ENCODE results near the gene RNF10. TPM values are rescaled to one million over a fixed set of nuclear protein-coding genes. Genes with fewer than 3 reads are reported as not detected.

RNF10 gene
- total and polyA plus RNA-seq, 3 donors from 2014 or later: 307 to 370 (median 340) TPM

- no peak for TF ChIP-seq POLR2A (IDR thresholded peaks at IDR 0.05)
- TF ChIP-seq, protein P1, sequence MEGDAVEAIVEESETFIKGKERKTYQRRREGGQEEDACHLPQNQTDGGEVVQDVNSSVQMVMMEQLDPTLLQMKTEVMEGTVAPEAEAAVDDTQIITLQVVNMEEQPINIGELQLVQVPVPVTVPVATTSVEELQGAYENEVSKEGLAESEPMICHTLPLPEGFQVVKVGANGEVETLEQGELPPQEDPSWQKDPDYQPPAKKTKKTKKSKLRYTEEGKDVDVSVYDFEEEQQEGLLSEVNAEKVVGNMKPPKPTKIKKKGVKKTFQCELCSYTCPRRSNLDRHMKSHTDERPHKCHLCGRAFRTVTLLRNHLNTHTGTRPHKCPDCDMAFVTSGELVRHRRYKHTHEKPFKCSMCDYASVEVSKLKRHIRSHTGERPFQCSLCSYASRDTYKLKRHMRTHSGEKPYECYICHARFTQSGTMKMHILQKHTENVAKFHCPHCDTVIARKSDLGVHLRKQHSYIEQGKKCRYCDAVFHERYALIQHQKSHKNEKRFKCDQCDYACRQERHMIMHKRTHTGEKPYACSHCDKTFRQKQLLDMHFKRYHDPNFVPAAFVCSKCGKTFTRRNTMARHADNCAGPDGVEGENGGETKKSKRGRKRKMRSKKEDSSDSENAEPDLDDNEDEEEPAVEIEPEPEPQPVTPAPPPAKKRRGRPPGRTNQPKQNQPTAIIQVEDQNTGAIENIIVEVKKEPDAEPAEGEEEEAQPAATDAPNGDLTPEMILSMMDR (IDR thresholded peaks at IDR 0.05): no peak
- 40 to 50% methylated on average over 8 of the region's 8 CpGs for WGBS, 2 donors
- H3K27ac ChIP-seq: no peak overlapping the region
Measured at GRCh38 chr12:120618954-120619615, 84.9 kb downstream of the RNF10 start.

DNA sequence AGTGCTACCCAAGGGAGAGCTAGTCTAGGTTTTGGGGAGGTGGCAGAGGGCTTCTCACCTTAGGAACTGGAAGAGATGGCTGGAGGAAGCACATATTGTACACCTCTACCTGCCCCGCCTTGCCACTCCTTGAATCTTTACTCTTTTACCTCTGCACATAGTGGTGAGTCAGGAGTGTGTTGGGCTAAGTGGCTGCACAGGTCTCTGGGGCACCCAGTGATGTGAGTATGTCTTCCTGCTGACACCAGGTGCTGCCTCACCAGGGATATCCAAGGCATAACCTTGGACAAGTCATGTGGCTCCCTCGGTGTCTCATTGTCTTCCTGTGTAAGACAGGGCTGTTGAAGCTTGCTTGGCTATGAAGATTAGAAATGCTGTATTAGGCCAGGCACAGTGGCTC is 86.5 kb downstream of the RNF10 start:
- DNase-seq: no peak
- Histone ChIP-seq H3K4me1 (no peaks in the 10 kb centered on the region), H3K27me3 (no peaks in the 10 kb centered on the region), H3K36me3 (ENCODE audit: low read depth, missing control alignments) (no peaks in the 10 kb centered on the region), H3K27ac (no peak overlapping the region), H3K9me3 (no peaks in the 10 kb centered on the region), H3K4me3 (no peak overlapping the region)
- intact Hi-C loops (cut with DNase I; ENCODE audit: low total_unique reads): no loop called here
- TF ChIP-seq, protein P1 (IDR thresholded peaks at IDR 0.05): no peak
- TF ChIP-seq POLR2A (IDR thresholded peaks at IDR 0.05): no peak
- 82 to 95% methylated on average over 2 of the region's 2 CpGs for WGBS, 2 donors

More at GRCh38 chr12:120618954-120619615, 84.9 kb downstream of the RNF10 start:
- intact Hi-C loops (cut with DNase I; ENCODE audit: low total_unique reads): no loop called here
- no peak for DNase-seq
- Histone ChIP-seq H3K27me3 (no peaks in the 10 kb centered on the region), H3K4me3 (no peak overlapping the region), H3K36me3 (ENCODE audit: low read depth, missing control alignments) (no peaks in the 10 kb centered on the region), H3K4me1 (no peaks in the 10 kb centered on the region), H3K9me3 (no peaks in the 10 kb centered on the region)

DNA sequence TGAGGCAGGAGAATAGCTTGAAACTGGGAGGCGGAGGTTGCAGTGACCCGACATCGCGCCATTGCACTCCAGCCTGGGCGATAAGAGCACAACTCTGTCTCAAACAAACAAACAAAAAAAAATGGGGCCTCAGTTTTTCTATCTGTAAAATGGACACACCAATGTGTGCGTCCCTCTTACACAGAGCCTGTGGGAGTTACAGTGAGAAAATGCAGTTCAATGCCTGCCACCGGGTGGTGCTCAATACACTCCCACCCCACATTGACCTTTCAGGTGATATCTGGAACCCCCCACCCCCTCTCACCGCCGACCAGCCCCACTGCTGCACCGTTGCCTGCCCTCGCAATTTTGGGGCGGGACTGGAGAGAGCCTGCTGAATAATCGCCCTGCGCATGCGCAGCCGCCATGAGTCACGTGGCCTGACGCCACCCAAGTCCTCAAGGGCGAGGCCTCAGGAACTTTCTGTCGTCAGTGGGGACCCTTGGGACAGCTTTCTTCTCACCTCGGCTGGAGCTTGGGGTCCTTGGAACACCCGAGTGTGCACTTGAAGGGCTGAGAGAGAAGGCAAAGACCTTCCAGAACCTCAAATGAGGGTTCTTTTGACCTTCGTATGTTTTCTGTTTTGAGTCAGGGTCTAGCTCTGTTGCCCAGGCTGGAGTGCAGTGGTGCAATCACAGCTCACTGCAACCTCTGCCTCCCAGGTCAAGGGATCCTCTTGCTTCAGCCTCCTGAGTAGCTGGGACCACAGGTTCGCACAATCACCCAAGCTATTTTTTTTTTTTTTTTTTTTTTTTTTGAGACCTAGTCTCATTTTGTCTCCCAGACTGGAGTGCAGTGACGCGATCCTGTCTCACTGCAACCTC is 91.6 kb downstream of the RNF10 start:
- DNase-seq: peak; percentile 65
- no peaks in the 10 kb centered on the region for H3K9me3 ChIP-seq
- 61 to 65% methylated on average over 26 of the region's 26 CpGs for WGBS, 2 donors
- intact Hi-C loops (cut with DNase I; ENCODE audit: low total_unique reads): no loop called here
- peak overlapping the region; percentile 15 to 32 for H3K4me3 ChIP-seq
- no peaks in the 10 kb centered on the region for H3K27me3 ChIP-seq
- no peak overlapping the region for H3K27ac ChIP-seq
- no peaks in the 10 kb centered on the region for H3K4me1 ChIP-seq
- TF ChIP-seq, protein P1 (IDR thresholded peaks at IDR 0.05): no peak
- TF ChIP-seq POLR2A (IDR thresholded peaks at IDR 0.05): no peak
- H3K36me3 ChIP-seq (ENCODE audit: low read depth, missing control alignments): no peaks in the 10 kb centered on the region

Small RNA genes within 50 kb of the gene (small RNA-seq; reads per million reads assigned to genes)
- gene RF00019: 0 reads per million in 2 donors

Other genes starting within 250 kb of the RNF10 start
- gene RNU4-2, start 242.5 kb upstream of the RNF10 start, total RNA-seq: under 1 TPM; under 0.01 TPM
- gene RNU4-2, start 242.5 kb upstream of the RNF10 start, polyA plus RNA-seq (ENCODE audit: insufficient read depth, low read depth, low replicate concordance): not detected
- under 1 TPM; under 0.01 TPM for gene RNU4-1, start 241.1 kb upstream of the RNF10 start, total RNA-seq
- not detected for gene RNU4-1, start 241.1 kb upstream of the RNF10 start, polyA plus RNA-seq (ENCODE audit: insufficient read depth, low read depth, low replicate concordance)
- 1 to 10 TPM; 3.3 to 5.0 TPM for gene SIRT4, start 232.0 kb upstream of the RNF10 start, total RNA-seq
- gene SIRT4, start 232.0 kb upstream of the RNF10 start, polyA plus RNA-seq (ENCODE audit: insufficient read depth, low read depth, low replicate concordance): 10.0 TPM
- under 1 TPM in 1 of 2 donors, not detected in 1; 0.94 TPM for gene PLA2G1B, start 206.6 kb upstream of the RNF10 start, total RNA-seq
- gene PLA2G1B, start 206.6 kb upstream of the RNF10 start, polyA plus RNA-seq (ENCODE audit: insufficient read depth, low read depth, low replicate concordance): 3.6 TPM
- gene MSI1, start 165.2 kb upstream of the RNF10 start, total RNA-seq: 10 to 100 TPM in 1 of 2 donors, 1 to 10 TPM in 1; 7.4 to 14.8 TPM
- gene MSI1, start 165.2 kb upstream of the RNF10 start, polyA plus RNA-seq (ENCODE audit: insufficient read depth, low read depth, low replicate concordance): 25.1 TPM
- gene COX6A1, start 96.2 kb upstream of the RNF10 start, total RNA-seq: 100 to 1,000 TPM; 549 to 563 TPM
- gene COX6A1, start 96.2 kb upstream of the RNF10 start, polyA plus RNA-seq (ENCODE audit: insufficient read depth, low read depth, low replicate concordance): 485 TPM
- 10 to 100 TPM; 13.9 to 15.7 TPM for gene TRIAP1, start 88.0 kb upstream of the RNF10 start, total RNA-seq
- 20.0 TPM for gene TRIAP1, start 88.0 kb upstream of the RNF10 start, polyA plus RNA-seq (ENCODE audit: insufficient read depth, low read depth, low replicate concordance)
- 10 to 100 TPM; 17.5 to 20.9 TPM for gene GATC, start 87.9 kb upstream of the RNF10 start, total RNA-seq
- 10.8 TPM for gene GATC, start 87.9 kb upstream of the RNF10 start, polyA plus RNA-seq (ENCODE audit: insufficient read depth, low read depth, low replicate concordance)
- 100 to 1,000 TPM; 199 to 238 TPM for gene SRSF9, start 64.6 kb upstream of the RNF10 start, total RNA-seq
- gene SRSF9, start 64.6 kb upstream of the RNF10 start, polyA plus RNA-seq (ENCODE audit: insufficient read depth, low read depth, low replicate concordance): 202 TPM
- 100 to 1,000 TPM; 404 to 461 TPM for gene DYNLL1, start 38.2 kb upstream of the RNF10 start, total RNA-seq
- gene DYNLL1, start 38.2 kb upstream of the RNF10 start, polyA plus RNA-seq (ENCODE audit: insufficient read depth, low read depth, low replicate concordance): 725 TPM
- gene COQ5, start 5.2 kb upstream of the RNF10 start, total RNA-seq: 10 to 100 TPM; 31.3 to 37.4 TPM
- gene COQ5, start 5.2 kb upstream of the RNF10 start, polyA plus RNA-seq (ENCODE audit: insufficient read depth, low read depth, low replicate concordance): 51.0 TPM
- 10 to 100 TPM; 36.7 to 37.8 TPM for gene POP5, start 47.0 kb downstream of the RNF10 start, total RNA-seq
- 28.1 TPM for gene POP5, start 47.0 kb downstream of the RNF10 start, polyA plus RNA-seq (ENCODE audit: insufficient read depth, low read depth, low replicate concordance)
- gene CABP1, start 106.3 kb downstream of the RNF10 start, total RNA-seq: 1 to 10 TPM; 2.4 to 3.9 TPM
- 1.8 TPM for gene CABP1, start 106.3 kb downstream of the RNF10 start, polyA plus RNA-seq (ENCODE audit: insufficient read depth, low read depth, low replicate concordance)
- 100 to 1,000 TPM in 1 of 2 donors, 10 to 100 TPM in 1; 93.2 to 104 TPM for gene MLEC, start 152.8 kb downstream of the RNF10 start, total RNA-seq
- gene MLEC, start 152.8 kb downstream of the RNF10 start, polyA plus RNA-seq (ENCODE audit: insufficient read depth, low read depth, low replicate concordance): 130 TPM
- gene UNC119B, start 176.1 kb downstream of the RNF10 start, total RNA-seq: 10 to 100 TPM; 43.3 to 45.2 TPM
- gene UNC119B, start 176.1 kb downstream of the RNF10 start, polyA plus RNA-seq (ENCODE audit: insufficient read depth, low read depth, low replicate concordance): 42.2 TPM
- gene ACADS, start 191.5 kb downstream of the RNF10 start, total RNA-seq: 10 to 100 TPM; 28.3 to 30.2 TPM
- 43.9 TPM for gene ACADS, start 191.5 kb downstream of the RNF10 start, polyA plus RNA-seq (ENCODE audit: insufficient read depth, low read depth, low replicate concordance)